PC-3 (cell line): Measurements from ENCODE around the gene FRMPD1. TPM values are rescaled to one million over a fixed set of nuclear protein-coding genes. Genes with fewer than 3 reads are reported as not detected.

ENCODE experiments used
- ATAC-seq: fragments of 200-7000 bp; cut with Tn5 transposase; 2 replicates; pipeline ENCODE4 v1.9.1; 2020; ENCODE audit warnings: mild to moderate bottlenecking, moderate library complexity
- BruUV-seq: library from RNA; stranded (reverse); fragments of 400-500 nt; replicated peaks from 2 replicates; lab custom pipeline; 2021; lab: Mats Ljungman, UMichigan
- CTCF ChIA-PET: fragments of 300-600 bp; sonication (Branson Sonifier 250); formaldehyde crosslinking; loops from one replicate; lab custom pipeline; 2022; ENCODE audit warnings: antibody characterized with exemption; lab: Charles Lee
- POLR2A ChIA-PET: fragments of 300-600 bp; sonication (Branson Sonifier 250); formaldehyde crosslinking; loops from one replicate; lab custom pipeline; 2022; ENCODE audit warnings: antibody characterized with exemption; ENCODE audit not compliant: unreplicated experiment; lab: Charles Lee
- DNase-seq: peaks from one replicate; pipeline ENCODE4 v3.0.0-alpha.2; 2015
- H2AFZ ChIP-seq: fragments of 300-600 bp; sonication (generic); 2 replicates; pipeline ENCODE4 v1.6.0; 2016; ENCODE audit warnings: antibody characterized with exemption, low read length
- H3F3A ChIP-seq: fragments of 300-600 bp; sonication (generic); one replicate; pipeline ENCODE4 v1.6.0; 2017; ENCODE audit warnings: antibody characterized with exemption, low read length, control low read depth, mild to moderate bottlenecking; ENCODE audit not compliant: unreplicated experiment
- H3K27ac ChIP-seq: fragments of 300-600 bp; sonication (generic); 2 replicates; pipeline ENCODE4 v1.5.1; 2016; ENCODE audit warnings: mild to moderate bottlenecking, low read length
- H3K27me3 ChIP-seq: fragments of 300-600 bp; sonication (generic); 2 replicates; pipeline ENCODE4 v1.6.1; 2016; ENCODE audit warnings: low read length, mixed read lengths
- H3K36me3 ChIP-seq: fragments of 300-600 bp; sonication (generic); 2 replicates; pipeline ENCODE4 v1.6.1; 2016; ENCODE audit warnings: low read depth, mixed run types, low read length, mixed read lengths
- H3K4me1 ChIP-seq: fragments of 300-600 bp; sonication (generic); 2 replicates; pipeline ENCODE4 v1.5.1; 2016; ENCODE audit warnings: low read length; ENCODE audit not compliant: insufficient read depth
- H3K4me2 ChIP-seq: fragments of 300-600 bp; sonication (generic); 2 replicates; pipeline ENCODE4 v1.6.0; 2016; ENCODE audit warnings: low read length
- H3K4me3 ChIP-seq: fragments of 300-600 bp; sonication (generic); 2 replicates; pipeline ENCODE4 v1.5.1; 2016; ENCODE audit warnings: mild to moderate bottlenecking, low read length, mixed read lengths
- H3K79me2 ChIP-seq: fragments of 300-600 bp; sonication (generic); 2 replicates; pipeline ENCODE4 v1.6.1; 2017; ENCODE audit warnings: low read length, mixed read lengths
- H3K9ac ChIP-seq: fragments of 300-600 bp; sonication (generic); 2 replicates; pipeline ENCODE4 v1.6.0; 2016; ENCODE audit warnings: mild to moderate bottlenecking, low read length
- H3K9me2 ChIP-seq: fragments of 300-600 bp; sonication (generic); replicated peaks from 2 replicates; pipeline ENCODE4 v1.6.1; 2016; ENCODE audit warnings: mixed run types, low read length, mixed read lengths
- H3K9me3 ChIP-seq: fragments of 300-600 bp; sonication (generic); 2 replicates; pipeline ENCODE4 v1.6.1; 2016; ENCODE audit warnings: low read length, mixed read lengths
- H4K20me1 ChIP-seq: fragments of 300-600 bp; sonication (generic); 2 replicates; pipeline ENCODE4 v1.6.1; 2016; ENCODE audit warnings: low read length, mixed read lengths
- CTCF ChIP-seq: fragments of 300-600 bp; sonication (generic); conservative IDR thresholded peaks from 2 replicates; pipeline ENCODE4 v1.5.1; 2017; ENCODE audit warnings: antibody characterized with exemption, low read depth, mild to moderate bottlenecking, low read length
- EZH2 ChIP-seq: fragments of 300-600 bp; sonication (generic); IDR thresholded peaks from one replicate; pipeline ENCODE4 v1.6.1; 2017; ENCODE audit warnings: antibody characterized with exemption, mild to moderate bottlenecking, low read length; ENCODE audit not compliant: unreplicated experiment
- EZH2phosphoT487 ChIP-seq: fragments of 300-600 bp; sonication (generic); IDR thresholded peaks from 2 replicates; pipeline ENCODE4 v1.6.1; 2018; ENCODE audit warnings: mild to moderate bottlenecking, antibody characterized with exemption, low read length, borderline replicate concordance
- intact Hi-C: fragments of 100-400 bp; cut with micrococcal nuclease; formaldehyde crosslinking; loops from 2 replicates; pipeline ENCODE4 v1.9.0; 2023
- total RNA-seq: library from RNA; depleted of rRNA; stranded (reverse); fragments of >200 nt; gene quantifications from 2 replicates; pipeline ENCODE4 v1.2.3, GENCODE V29; 2014

Gene FRMPD1
- total RNA-seq, 1 experiment from 2014 or later = not detected

GRCh38 chr9:37700900-37701299, 50.1 kb downstream of the FRMPD1 start:
- Histone ChIP-seq H3K27ac (no peak overlapping the region), H3K4me1 (no peaks in the 10 kb centered on the region), H2AFZ (no peak overlapping the region), H3K4me2 (no peak overlapping the region), H3F3A (no peaks in the 10 kb centered on the region), H3K9ac (no peak overlapping the region), H3K27me3 (peaks cover 5% of the 10 kb centered on the region; the same call in 1 of the 2 replicates), H3K36me3 (no peaks in the 10 kb centered on the region), H3K4me3 (no peak overlapping the region), H3K79me2 (no peaks in the 10 kb centered on the region), H3K9me2 (no peaks in the 10 kb centered on the region), H3K9me3 (no peaks in the 10 kb centered on the region), H4K20me1 (no peaks in the 10 kb centered on the region)
- CTCF ChIA-PET = no interaction called here
- no peak for DNase-seq
- ATAC-seq = no peak
- intact Hi-C loops = no loop called here
- BruUV-seq = no TSS peak
- POLR2A ChIA-PET = no interaction called here
- no peak for TF ChIP-seq CTCF
- TF ChIP-seq EZH2phosphoT487 = no peak
- no peak for TF ChIP-seq EZH2

- Histone ChIP-seq H4K20me1 (no peaks in the 10 kb centered on the region), H3F3A (no peaks in the 10 kb centered on the region), H3K9ac (no peak overlapping the region), H2AFZ (no peak overlapping the region), H3K79me2 (no peaks in the 10 kb centered on the region), H3K9me2 (no peaks in the 10 kb centered on the region), H3K27ac (no peak overlapping the region), H3K4me3 (no peak overlapping the region), H3K36me3 (no peaks in the 10 kb centered on the region), H3K27me3 (peaks cover 28% of the 10 kb centered on the region), H3K4me2 (no peak overlapping the region), H3K9me3 (no peaks in the 10 kb centered on the region), H3K4me1 (no peaks in the 10 kb centered on the region)
- ATAC-seq (no peak), DNase-seq (no peak)
- CTCF ChIA-PET = interaction anchor here (0.6 kb wide), 1 partner anchor 38 kb away, joined by 3 read pairs; no protein-coding TSS in a partner anchor
- BruUV-seq = no TSS peak
- POLR2A ChIA-PET = no interaction called here
- TF ChIP-seq EZH2 (no peak), EZH2phosphoT487 (no peak), CTCF (no peak)
- intact Hi-C loops = no loop called here
Observed at GRCh38 chr9:37705787-37706186, 55.0 kb downstream of the FRMPD1 start.

GRCh38 chr9:37706290-37706689, 55.5 kb downstream of the FRMPD1 start:
- H3K9me2 ChIP-seq = no peaks in the 10 kb centered on the region
- peak; percentile 22 for DNase-seq
- H4K20me1 ChIP-seq = no peaks in the 10 kb centered on the region
- peaks cover 28% of the 10 kb centered on the region for H3K27me3 ChIP-seq
- CTCF ChIA-PET = no interaction called here
- H3K27ac ChIP-seq = no peak overlapping the region
- no peaks in the 10 kb centered on the region for H3K36me3 ChIP-seq
- no peaks in the 10 kb centered on the region for H3F3A ChIP-seq
- no TSS peak for BruUV-seq
- POLR2A ChIA-PET = interaction anchor here (0.6 kb wide), 1 partner anchor 247 kb away, joined by 3 read pairs; no protein-coding TSS in a partner anchor
- H3K4me2 ChIP-seq = no peak overlapping the region
- TF ChIP-seq EZH2 (no peak), CTCF (no peak)
- no peak overlapping the region for H2AFZ ChIP-seq
- no peaks in the 10 kb centered on the region for H3K9me3 ChIP-seq
- intact Hi-C loops = no loop called here
- H3K9ac ChIP-seq = no peak overlapping the region
- no peak overlapping the region for H3K4me3 ChIP-seq
- H3K4me1 ChIP-seq = no peaks in the 10 kb centered on the region
- no peaks in the 10 kb centered on the region for H3K79me2 ChIP-seq
- ATAC-seq = peak; percentile 60
